Measurements from ENCODE around the gene PTPRG.

PTPRG gene

DNA sequence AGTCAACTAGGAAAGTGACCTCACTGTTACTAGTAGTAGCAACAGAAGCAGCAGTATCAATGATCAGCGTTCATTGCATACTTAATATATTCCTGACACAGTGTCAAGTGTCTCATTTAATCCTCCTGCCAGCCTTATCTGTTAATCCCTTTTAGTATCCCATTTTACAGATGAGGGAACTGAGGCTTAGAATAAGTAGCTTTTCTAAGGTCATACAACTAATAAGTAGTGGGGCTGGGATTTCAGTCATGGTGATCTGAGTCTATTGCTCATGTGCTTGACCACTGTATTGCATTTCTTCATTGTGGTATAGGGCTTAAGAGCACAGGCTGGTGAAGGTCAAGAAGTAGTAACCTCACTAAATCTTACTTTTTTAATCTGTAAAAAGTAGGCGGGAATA is 233.6 kb downstream of the PTPRG start:
- Mint-ChIP-seq H3K27ac (no peak overlapping the region), H3K27me3 (no peaks in the 10 kb centered on the region), H3K4me1 (no peaks in the 10 kb centered on the region), H3K9me3 (no peaks in the 10 kb centered on the region), H3K36me3 (no peaks in the 10 kb centered on the region), H3K4me3 (no peak overlapping the region)
- ATAC-seq (replicated peaks) (no peak), DNase-seq (no peak)

DNA sequence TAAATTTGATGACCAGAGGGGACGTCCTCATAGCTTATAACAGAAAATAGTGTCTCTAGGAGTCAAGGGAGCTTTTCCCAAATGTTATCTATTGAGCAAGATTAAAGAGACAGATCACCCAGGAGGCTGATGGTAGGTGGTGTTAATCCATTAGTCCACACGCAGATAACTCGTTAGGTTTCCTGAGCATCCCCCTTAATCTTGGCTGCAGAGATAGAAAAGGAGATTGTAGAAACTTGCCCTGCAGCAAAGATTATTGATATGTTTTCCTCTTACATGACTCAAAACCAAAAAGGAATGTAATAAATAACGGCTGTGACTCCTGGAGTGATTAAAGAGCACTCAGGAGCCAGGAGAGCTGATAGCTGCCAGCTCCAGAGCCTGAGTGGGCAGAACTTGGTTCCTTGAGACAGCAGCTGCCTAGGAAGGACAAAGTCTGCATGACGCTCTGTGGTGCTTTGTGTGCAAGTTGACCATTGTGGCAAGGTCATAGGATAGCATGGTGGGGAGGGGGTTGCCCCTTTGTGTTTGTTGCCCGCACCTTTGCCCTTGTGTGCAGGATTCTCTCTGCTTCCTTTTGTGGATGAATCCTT is 234.8 kb downstream of the PTPRG start:
- Mint-ChIP-seq H3K27ac (no peak overlapping the region), H3K9me3 (no peaks in the 10 kb centered on the region), H3K4me1 (no peaks in the 10 kb centered on the region), H3K27me3 (no peaks in the 10 kb centered on the region), H3K36me3 (no peaks in the 10 kb centered on the region), H3K4me3 (no peak overlapping the region)
- ATAC-seq (replicated peaks) (no peak), DNase-seq (no peak)

GRCh38 chr3:61796911-61797310 is 235.5 kb downstream of the PTPRG start:
- Mint-ChIP-seq H3K9me3 (no peaks in the 10 kb centered on the region), H3K27me3 (no peaks in the 10 kb centered on the region), H3K4me1 (no peaks in the 10 kb centered on the region), H3K27ac (no peak overlapping the region), H3K36me3 (no peaks in the 10 kb centered on the region), H3K4me3 (no peak overlapping the region)
- ATAC-seq (replicated peaks) = no peak
- no peak for DNase-seq

DNA sequence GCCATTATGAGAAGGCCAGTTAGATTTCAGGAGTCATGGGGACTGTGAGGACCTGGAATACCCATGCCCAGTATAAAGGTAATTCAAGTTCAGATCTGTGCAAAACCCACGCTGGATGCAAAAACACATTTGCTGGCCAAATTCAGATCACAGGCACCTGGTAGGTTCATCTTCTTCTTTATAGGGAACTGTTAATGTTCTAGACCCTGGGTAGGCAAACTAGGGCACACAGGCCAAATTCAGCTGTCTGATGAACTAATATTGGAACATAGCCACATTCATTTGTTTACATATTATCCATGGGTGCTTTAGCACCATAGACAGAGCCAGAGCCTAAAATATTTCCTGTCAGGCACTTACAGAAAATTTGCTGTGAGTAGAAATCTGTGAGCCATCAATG is 241.4 kb downstream of the PTPRG start:
- Mint-ChIP-seq H3K36me3 (no peaks in the 10 kb centered on the region), H3K27ac (no peak overlapping the region), H3K4me3 (no peak overlapping the region), H3K9me3 (no peaks in the 10 kb centered on the region), H3K4me1 (no peaks in the 10 kb centered on the region), H3K27me3 (no peaks in the 10 kb centered on the region)
- DNase-seq = no peak
- no peak for ATAC-seq (replicated peaks)

GRCh38 chr3:61803983-61804382 is 242.6 kb downstream of the PTPRG start:
- no peak for ATAC-seq (replicated peaks)
- H3K4me3 Mint-ChIP-seq = no peak overlapping the region
- DNase-seq = no peak
- no peaks in the 10 kb centered on the region for H3K36me3 Mint-ChIP-seq
- no peaks in the 10 kb centered on the region for H3K4me1 Mint-ChIP-seq
- no peak overlapping the region for H3K27ac Mint-ChIP-seq
- no peaks in the 10 kb centered on the region for H3K9me3 Mint-ChIP-seq
- no peaks in the 10 kb centered on the region for H3K27me3 Mint-ChIP-seq

DNA sequence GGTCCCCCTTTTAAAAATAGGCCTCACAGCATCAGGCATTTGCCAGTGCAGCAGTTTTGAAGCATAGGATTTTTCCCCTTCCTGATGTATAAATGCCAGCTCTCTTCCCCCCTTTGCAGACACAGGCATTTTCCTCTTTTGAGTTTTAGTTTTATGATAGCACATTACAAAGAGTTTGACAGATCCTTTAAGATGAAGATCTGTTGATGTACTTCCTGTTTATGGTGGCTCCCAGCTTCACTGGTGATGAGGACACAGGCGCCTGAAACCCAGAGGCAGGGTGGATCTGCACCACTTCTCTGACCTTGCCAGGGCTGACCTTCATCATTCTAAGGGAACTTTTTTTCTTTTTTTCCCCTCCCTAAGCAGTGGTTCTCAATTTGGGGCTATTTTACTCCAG is 243.4 kb downstream of the PTPRG start:
- ATAC-seq (replicated peaks) (no peak), DNase-seq (no peak)
- no peaks in the 10 kb centered on the region for H3K4me1 Mint-ChIP-seq
- no peaks in the 10 kb centered on the region for H3K27me3 Mint-ChIP-seq
- no peaks in the 10 kb centered on the region for H3K36me3 Mint-ChIP-seq
- H3K27ac Mint-ChIP-seq = no peak overlapping the region
- no peak overlapping the region for H3K4me3 Mint-ChIP-seq
- H3K9me3 Mint-ChIP-seq = no peaks in the 10 kb centered on the region

DNA sequence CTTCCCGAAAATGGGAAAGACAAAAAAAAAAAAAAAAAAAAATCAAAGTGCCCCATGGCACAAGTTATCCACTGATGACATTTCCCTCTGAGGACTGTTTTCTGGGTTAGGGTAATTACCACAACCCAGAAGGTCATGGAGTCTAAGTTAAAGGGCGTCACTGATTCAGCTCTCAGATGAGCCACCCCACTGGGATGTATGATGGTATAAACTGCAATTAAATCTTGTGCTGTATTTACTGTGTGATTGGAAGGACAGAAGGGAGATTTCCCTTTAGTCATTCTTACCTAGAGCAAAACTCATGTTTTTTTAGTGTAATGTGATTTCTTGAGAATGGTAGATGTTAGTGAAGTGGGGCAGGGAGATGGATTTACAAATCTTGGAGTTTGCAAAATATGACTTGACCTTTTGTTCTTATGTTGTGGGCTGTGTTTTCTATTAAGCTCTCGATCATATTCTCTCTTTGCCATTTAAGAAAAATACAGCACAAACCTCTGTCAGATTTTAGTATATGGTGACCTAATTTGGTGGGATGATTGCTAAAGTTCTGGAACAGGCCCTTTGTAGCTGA is 244.2 kb downstream of the PTPRG start:
- no peak for DNase-seq
- H3K27me3 Mint-ChIP-seq = peaks cover 0 to 5% of the 10 kb centered on the region in 2 donors
- no peaks in the 10 kb centered on the region for H3K36me3 Mint-ChIP-seq
- no peak for ATAC-seq (replicated peaks)
- H3K27ac Mint-ChIP-seq = no peak overlapping the region
- peaks cover 0 to 2% of the 10 kb centered on the region in 2 donors for H3K9me3 Mint-ChIP-seq
- H3K4me1 Mint-ChIP-seq = no peaks in the 10 kb centered on the region
- no peak overlapping the region for H3K4me3 Mint-ChIP-seq

DNA sequence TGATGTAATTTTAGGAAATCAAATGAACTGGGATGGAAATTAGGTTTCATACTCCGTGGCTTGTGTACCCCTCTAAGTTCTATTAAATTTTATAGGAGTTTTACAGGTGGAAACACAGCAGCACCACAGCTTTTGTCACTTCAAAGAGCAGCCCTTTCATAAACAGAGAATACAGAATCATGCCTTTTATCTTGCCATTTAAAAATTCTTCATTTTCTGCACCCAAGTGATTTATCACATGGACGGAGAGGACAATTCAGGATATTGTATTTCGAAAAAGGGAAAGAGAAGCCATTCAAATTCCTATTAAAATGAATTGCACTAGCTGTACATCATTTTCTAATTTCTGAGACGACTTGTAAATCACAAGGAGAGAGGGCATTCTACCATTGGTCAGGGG is 245.4 kb downstream of the PTPRG start:
- Mint-ChIP-seq H3K27ac (no peak overlapping the region), H3K4me3 (no peak overlapping the region), H3K4me1 (no peaks in the 10 kb centered on the region), H3K9me3 (peaks cover 0 to 2% of the 10 kb centered on the region in 2 donors), H3K36me3 (no peaks in the 10 kb centered on the region), H3K27me3 (peaks cover 0 to 5% of the 10 kb centered on the region in 2 donors)
- no peak for ATAC-seq (replicated peaks)
- no peak for DNase-seq

DNA sequence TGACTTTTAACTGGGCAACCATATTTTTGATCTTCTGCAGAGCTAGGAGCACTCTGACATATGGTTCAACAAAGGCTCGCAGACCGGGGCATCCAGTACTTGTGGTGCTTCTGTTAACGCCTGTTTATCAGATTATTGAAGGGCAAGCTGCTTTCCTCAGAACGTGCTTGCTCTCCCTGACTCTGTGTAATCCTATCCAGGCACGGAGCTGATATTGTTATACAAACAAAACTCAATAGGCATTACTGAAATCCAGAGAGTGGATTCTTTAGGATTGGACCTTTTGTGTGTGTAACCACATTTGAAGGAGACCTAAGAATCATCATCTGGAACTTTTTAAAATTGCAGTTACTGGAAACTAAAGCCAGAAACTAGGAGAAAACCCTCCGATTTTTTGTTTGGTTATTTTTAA is 246.5 kb downstream of the PTPRG start:
- no peak overlapping the region for H3K4me3 Mint-ChIP-seq
- H3K36me3 Mint-ChIP-seq = no peaks in the 10 kb centered on the region
- peaks cover 0 to 5% of the 10 kb centered on the region in 2 donors for H3K27me3 Mint-ChIP-seq
- no peak for ATAC-seq (replicated peaks)
- H3K27ac Mint-ChIP-seq = no peak overlapping the region
- H3K4me1 Mint-ChIP-seq = no peaks in the 10 kb centered on the region
- DNase-seq = no peak
- peaks cover 0 to 5% of the 10 kb centered on the region in 2 donors for H3K9me3 Mint-ChIP-seq

GRCh38 chr3:61808526-61808925 is 247.2 kb downstream of the PTPRG start:
- H3K36me3 Mint-ChIP-seq = no peaks in the 10 kb centered on the region
- H3K4me3 Mint-ChIP-seq = no peak overlapping the region
- ATAC-seq (replicated peaks) (no peak), DNase-seq (no peak)
- peaks cover 0 to 5% of the 10 kb centered on the region in 2 donors for H3K27me3 Mint-ChIP-seq
- peaks cover 0 to 5% of the 10 kb centered on the region in 2 donors for H3K9me3 Mint-ChIP-seq
- H3K27ac Mint-ChIP-seq = no peak overlapping the region
- H3K4me1 Mint-ChIP-seq = no peaks in the 10 kb centered on the region

DNA sequence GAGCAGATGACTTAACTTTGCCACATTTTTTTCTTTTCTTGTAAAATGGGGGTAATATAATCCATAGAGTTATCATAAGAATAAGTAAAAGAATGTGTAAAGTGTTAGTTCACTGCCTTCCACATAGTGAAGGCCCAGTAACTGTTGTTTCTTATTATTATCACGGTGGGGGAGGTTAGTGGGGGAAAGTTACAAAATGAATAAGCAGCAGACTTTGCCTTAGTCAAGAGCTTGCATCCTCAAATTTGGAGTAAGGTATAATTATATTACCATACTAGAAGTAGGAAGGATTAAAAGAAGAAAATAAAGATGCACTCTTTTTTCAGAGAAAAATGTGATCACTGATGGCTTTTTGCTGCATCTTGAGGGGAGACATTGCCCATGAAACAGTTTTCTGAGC is 247.6 kb downstream of the PTPRG start:
- ATAC-seq (replicated peaks) = no peak
- no peak overlapping the region for H3K27ac Mint-ChIP-seq
- H3K27me3 Mint-ChIP-seq = peaks cover 0 to 5% of the 10 kb centered on the region in 2 donors

DNA sequence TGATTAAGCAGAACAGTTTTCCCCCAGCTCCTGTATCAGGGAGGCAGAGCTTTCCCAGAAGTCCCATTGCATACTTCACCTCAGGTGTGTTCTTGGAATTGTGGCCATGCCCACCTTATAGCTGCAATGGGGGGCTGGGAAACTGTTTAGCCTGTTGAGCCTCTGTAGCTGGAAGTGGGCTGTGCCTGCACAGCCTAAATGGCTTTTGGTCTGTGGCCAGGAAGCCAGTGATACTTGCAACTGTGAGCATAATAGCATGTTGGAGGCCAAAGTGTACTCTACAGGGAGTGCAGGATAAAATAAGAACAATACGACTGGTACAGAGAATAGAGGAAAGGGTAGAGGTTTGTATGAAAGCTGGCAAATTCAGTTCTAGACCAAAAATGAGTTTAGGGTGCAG is 248.5 kb downstream of the PTPRG start:
- no peak overlapping the region for H3K27ac Mint-ChIP-seq
- no peaks in the 10 kb centered on the region for H3K36me3 Mint-ChIP-seq
- DNase-seq (no peak), ATAC-seq (replicated peaks) (no peak)
- peaks cover 0 to 5% of the 10 kb centered on the region in 2 donors for H3K27me3 Mint-ChIP-seq
- no peak overlapping the region for H3K4me3 Mint-ChIP-seq
- no peaks in the 10 kb centered on the region for H3K4me1 Mint-ChIP-seq
- H3K9me3 Mint-ChIP-seq = peaks cover 0 to 5% of the 10 kb centered on the region in 2 donors

More for the DNA sequence above, 247.6 kb downstream of the PTPRG start:
- no peaks in the 10 kb centered on the region for H3K36me3 Mint-ChIP-seq
- H3K4me3 Mint-ChIP-seq = no peak overlapping the region
- no peak for DNase-seq
- H3K4me1 Mint-ChIP-seq = no peaks in the 10 kb centered on the region
- H3K9me3 Mint-ChIP-seq = peaks cover 0 to 5% of the 10 kb centered on the region in 2 donors

- no peak overlapping the region for H3K4me3 Mint-ChIP-seq
- H3K36me3 Mint-ChIP-seq = no peaks in the 10 kb centered on the region
- H3K9me3 Mint-ChIP-seq = peaks cover 0 to 5% of the 10 kb centered on the region in 2 donors
- H3K27ac Mint-ChIP-seq = no peak overlapping the region
- ATAC-seq (replicated peaks) (no peak), DNase-seq (no peak)
- H3K27me3 Mint-ChIP-seq = peaks cover 0 to 5% of the 10 kb centered on the region in 2 donors
- H3K4me1 Mint-ChIP-seq = no peaks in the 10 kb centered on the region
Measured at GRCh38 chr3:61810953-61811497, 249.7 kb downstream of the PTPRG start.

- Mint-ChIP-seq H3K4me3 (no peak overlapping the region), H3K36me3 (no peaks in the 10 kb centered on the region), H3K9me3 (peaks cover 0 to 5% of the 10 kb centered on the region in 2 donors), H3K27ac (no peak overlapping the region), H3K27me3 (peaks cover 0 to 5% of the 10 kb centered on the region in 2 donors), H3K4me1 (no peaks in the 10 kb centered on the region)
- ATAC-seq (replicated peaks) = no peak
- DNase-seq = no peak
Measured at GRCh38 chr3:61811652-61812051, 250.3 kb downstream of the PTPRG start.

DNA sequence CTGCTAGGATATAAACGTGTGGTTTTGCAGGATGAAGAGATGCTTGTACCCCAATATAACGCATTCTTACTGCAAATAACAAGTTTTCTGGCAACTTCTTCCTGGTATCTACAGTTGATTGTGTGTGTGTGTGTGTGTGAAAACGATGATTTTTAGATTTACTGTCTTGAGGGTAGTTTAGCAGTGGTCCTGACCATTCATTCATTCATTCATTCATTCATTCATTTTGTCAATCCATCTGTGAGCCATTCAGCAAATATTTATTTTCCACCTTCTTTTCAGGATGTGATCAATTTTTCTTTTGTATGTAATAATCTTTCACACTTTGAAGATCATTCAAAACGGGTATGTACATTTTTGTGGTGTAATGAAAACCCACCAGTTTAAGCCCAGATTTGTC is 250.7 kb downstream of the PTPRG start:
- no peak overlapping the region for H3K4me3 Mint-ChIP-seq
- ATAC-seq (replicated peaks) = no peak
- H3K27ac Mint-ChIP-seq = no peak overlapping the region
- H3K4me1 Mint-ChIP-seq = no peaks in the 10 kb centered on the region
- H3K36me3 Mint-ChIP-seq = no peaks in the 10 kb centered on the region
- no peak for DNase-seq
- H3K27me3 Mint-ChIP-seq = peaks cover 0 to 5% of the 10 kb centered on the region in 2 donors
- H3K9me3 Mint-ChIP-seq = peaks cover 0 to 5% of the 10 kb centered on the region in 2 donors
